ENCODE data around the gene MSH5.

- TF ChIP-seq ZNF616 (CRISPR knock-in tag; IDR thresholded peaks at IDR 0.05; ENCODE audit: low read depth) (no peak), SETDB1 (CRISPR knock-in tag; IDR thresholded peaks at IDR 0.05; ENCODE audit: borderline replicate concordance) (no peak), HDAC1 (CRISPR knock-in tag; IDR thresholded peaks at IDR 0.05) (no peak)
These were observed 22.1 kb upstream of the MSH5 start for GRCh38 chr6:31717499-31718222.

All from HepG2 (cell line).